ENCODE measurements around the gene NHERF1.

NHERF1 gene

DNA sequence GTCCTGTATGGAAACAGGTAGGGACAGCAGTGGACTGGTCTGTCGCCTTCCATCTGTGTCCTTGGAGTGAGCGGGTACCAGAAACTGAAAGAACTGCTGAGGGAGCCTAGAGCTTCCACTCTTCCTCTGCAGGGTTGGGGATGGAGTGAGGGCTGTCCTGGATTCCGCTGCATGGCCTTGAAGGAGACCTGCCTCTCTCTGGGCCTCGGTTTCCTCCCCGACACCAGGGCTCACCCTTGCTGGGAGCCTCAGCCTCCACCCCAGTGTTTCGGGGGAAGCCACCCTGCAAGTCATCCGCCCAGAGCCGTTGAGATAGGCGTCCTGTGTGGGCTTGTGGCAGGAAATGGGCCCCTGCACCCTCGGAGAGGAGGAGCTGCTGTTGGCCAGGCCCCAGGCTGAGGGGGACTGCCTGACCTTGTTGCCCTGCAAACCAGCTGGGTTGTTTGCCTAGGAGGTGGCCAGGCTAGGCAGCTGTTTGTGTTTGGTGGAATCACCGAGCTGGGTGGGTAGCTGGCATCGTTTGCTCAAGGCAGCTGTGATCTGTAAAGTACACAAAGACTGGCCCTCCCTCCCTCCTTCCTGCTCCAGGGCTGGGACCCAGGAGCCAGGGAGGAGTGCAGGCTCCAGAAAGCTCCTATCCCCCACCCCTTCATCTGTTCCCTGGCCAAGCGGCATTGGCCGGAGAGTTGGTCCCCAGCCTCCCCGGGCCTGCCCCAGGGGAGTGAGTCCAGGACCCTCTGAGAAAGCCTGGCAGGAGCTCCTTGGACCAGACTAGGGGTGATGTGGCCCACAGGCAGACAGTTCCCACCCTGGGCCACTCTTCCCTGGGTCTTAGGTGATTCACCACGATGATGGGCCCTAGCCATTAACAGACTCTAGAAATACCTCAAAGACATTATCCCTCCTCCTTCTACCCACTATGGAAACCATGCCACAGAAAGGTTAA lies 10.1 kb upstream of the NHERF1 start:
- TF ChIP-seq, protein P1, sequence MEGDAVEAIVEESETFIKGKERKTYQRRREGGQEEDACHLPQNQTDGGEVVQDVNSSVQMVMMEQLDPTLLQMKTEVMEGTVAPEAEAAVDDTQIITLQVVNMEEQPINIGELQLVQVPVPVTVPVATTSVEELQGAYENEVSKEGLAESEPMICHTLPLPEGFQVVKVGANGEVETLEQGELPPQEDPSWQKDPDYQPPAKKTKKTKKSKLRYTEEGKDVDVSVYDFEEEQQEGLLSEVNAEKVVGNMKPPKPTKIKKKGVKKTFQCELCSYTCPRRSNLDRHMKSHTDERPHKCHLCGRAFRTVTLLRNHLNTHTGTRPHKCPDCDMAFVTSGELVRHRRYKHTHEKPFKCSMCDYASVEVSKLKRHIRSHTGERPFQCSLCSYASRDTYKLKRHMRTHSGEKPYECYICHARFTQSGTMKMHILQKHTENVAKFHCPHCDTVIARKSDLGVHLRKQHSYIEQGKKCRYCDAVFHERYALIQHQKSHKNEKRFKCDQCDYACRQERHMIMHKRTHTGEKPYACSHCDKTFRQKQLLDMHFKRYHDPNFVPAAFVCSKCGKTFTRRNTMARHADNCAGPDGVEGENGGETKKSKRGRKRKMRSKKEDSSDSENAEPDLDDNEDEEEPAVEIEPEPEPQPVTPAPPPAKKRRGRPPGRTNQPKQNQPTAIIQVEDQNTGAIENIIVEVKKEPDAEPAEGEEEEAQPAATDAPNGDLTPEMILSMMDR (IDR thresholded peaks at IDR 0.05; ENCODE audit: low read length, missing control alignments) = no peak
- no peak overlapping the region for H3K4me3 ChIP-seq (replicated peaks; ENCODE audit: low read depth, low read length)
- peak; percentile 36 for DNase-seq (ENCODE audit: low read depth)

DNA sequence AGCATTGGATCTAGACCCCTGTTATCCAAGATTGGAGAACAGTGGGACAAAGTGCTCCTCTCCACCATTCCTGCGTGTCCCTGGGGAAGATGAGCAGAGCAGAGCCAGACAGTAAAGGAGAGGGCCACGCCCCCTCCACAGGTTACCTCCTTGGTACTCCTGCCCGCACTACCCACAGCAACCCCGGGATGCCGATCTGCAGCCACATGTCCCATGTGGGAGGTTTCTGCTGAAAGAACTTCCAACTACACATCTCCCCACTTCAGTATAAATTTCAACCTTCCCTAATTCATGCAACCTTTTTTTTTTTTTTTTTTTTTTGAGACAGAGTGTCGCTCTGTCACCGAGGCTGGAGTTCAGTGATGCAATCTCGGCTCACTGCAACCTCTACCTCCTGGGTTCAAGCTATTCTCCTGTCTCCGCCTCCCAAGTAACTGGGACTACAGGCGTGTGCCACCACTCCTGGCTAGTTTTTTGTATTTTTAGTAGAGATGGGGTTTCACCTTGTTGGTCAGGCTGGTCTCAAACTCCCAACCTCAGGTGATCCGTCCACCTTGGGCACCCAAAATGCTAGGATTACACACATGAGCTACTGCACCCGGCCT lies 9.1 kb upstream of the NHERF1 start:
- TF ChIP-seq, protein P1 (IDR thresholded peaks at IDR 0.05; ENCODE audit: low read length, missing control alignments) = no peak

DNA sequence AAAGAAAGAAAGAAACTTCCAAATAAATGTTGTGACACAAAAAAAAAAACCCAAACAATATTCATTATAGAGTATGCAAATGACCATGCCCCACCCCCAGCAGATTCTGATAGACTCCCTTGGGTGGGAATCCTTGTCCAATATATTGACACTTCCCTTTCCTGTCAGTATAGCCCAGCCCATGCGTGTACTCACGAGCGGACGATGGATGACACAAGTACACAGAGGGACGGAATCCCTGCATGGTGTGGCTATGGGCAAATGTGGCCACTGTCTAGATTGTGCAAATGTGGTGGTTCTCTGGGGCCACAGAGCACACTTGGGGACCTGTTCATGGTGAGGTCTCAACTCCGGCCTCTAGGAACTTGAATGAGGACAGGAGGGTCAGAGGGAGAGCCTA lies 8.3 kb upstream of the NHERF1 start:
- DNase-seq (ENCODE audit: low read depth) = no peak
- H3K4me3 ChIP-seq (replicated peaks; ENCODE audit: low read depth, low read length) = no peak overlapping the region
- TF ChIP-seq, protein P1 (IDR thresholded peaks at IDR 0.05; ENCODE audit: low read length, missing control alignments) = no peak

More for the DNA sequence above, 9.1 kb upstream of the NHERF1 start:
- no peak overlapping the region for H3K4me3 ChIP-seq (replicated peaks; ENCODE audit: low read depth, low read length)
- DNase-seq (ENCODE audit: low read depth) = no peak

DNA sequence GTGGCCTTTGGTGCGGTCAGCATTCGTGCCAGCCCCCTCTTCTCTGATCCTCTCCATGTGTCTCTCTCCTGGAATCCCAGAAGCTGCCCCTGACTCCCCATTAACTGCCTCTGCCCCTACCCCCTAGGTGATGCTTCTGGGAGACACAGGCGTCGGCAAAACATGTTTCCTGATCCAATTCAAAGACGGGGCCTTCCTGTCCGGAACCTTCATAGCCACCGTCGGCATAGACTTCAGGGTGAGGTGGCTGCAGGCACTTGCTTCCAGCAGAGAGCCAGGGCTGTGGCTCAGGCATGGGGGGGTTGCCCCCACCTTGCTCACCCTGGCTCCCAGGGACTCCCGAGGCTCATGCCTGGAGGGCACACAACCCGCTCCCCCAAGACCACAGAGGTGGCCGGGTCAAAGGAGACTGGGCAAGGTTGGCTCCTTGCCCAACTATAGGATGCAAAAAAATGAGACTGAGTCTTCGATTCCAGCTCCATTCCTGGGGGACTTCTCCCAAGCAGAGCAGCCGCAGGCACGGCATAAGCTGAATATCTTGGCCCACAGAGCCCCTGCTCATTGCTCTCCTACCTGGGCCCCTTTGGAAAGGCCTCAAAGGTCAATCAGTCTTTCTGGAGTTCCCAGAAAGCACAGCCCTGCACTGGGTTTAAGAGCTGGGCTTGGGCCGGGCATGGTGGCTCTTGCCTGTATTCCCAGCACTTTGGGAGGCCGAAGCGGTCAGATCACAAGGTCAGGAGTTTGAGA lies 7.6 kb upstream of the NHERF1 start:
- no peak for DNase-seq (ENCODE audit: low read depth)
- TF ChIP-seq, protein P1 (IDR thresholded peaks at IDR 0.05; ENCODE audit: low read length, missing control alignments) = no peak
- H3K4me3 ChIP-seq (replicated peaks; ENCODE audit: low read depth, low read length) = no peak overlapping the region

DNA sequence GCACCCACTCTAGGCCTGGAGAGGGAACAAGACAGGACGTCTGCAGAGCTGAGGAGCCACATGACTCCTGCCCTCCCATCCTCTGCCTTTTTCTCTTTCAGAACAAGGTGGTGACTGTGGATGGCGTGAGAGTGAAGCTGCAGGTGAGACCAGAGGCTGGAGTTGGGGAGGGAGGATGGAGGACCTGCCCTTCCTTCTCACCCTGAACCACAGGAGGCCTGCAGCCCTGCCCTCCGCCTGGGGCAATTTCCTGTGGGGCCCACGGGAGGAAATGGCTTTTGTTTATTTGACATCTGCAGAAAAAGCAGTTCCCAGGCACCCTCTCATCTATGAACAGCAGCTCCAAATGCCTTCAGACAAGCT lies 6.3 kb upstream of the NHERF1 start:
- peak; percentile 42 for DNase-seq (ENCODE audit: low read depth)
- H3K4me3 ChIP-seq (replicated peaks; ENCODE audit: low read depth, low read length) = no peak overlapping the region
- TF ChIP-seq, protein P1 (IDR thresholded peaks at IDR 0.05; ENCODE audit: low read length, missing control alignments) = no peak

DNA sequence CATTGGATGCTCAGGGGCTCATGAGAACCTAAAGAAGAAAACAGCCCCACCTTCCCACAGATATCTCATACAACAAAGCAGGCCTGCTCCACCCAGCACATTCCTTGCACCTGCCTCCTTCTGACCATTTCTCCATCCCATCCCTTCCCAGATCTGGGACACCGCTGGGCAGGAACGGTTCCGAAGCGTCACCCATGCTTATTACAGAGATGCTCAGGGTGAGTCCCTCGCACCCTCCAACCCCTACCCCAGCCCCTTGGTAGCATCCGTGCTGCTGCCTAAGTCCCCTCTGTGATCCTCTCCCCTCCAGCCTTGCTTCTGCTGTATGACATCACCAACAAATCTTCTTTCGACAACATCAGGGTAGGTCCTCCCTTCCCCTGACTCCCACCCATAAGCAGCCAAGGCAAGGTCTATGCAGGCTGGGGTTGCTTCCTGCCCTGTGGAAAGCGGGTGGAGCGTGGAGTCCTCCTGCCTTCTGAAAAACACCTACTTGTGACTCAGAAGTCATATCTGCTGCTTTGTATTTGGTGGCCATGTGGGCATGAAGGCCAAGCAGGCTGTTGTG lies 5.4 kb upstream of the NHERF1 start:
- no peak for DNase-seq (ENCODE audit: low read depth)
- TF ChIP-seq, protein P1 (IDR thresholded peaks at IDR 0.05; ENCODE audit: low read length, missing control alignments) = no peak
- no peak overlapping the region for H3K4me3 ChIP-seq (replicated peaks; ENCODE audit: low read depth, low read length)

Measured in fibroblast of pulmonary artery (primary cell).